A673 (cell line): ENCODE data around the gene BMP5. TPM values are rescaled to one million over a fixed set of nuclear protein-coding genes. Genes with fewer than 3 reads are reported as not detected.

Source experiments
- BruUV-seq: library from RNA; stranded (reverse); fragments of 400-500 nt; replicated peaks from 2 replicates; lab custom pipeline; 2021; lab: Mats Ljungman, UMichigan
- CTCF ChIA-PET: fragments of 300-600 bp; sonication (Branson Sonifier 250); formaldehyde crosslinking; loops from one replicate; lab custom pipeline; 2022; ENCODE audit warnings: antibody characterized with exemption; lab: Charles Lee
- POLR2A ChIA-PET: fragments of 300-600 bp; sonication (Branson Sonifier 250); formaldehyde crosslinking; loops from one replicate; lab custom pipeline; 2022; ENCODE audit warnings: antibody characterized with exemption; ENCODE audit not compliant: low non-redundant PET; lab: Charles Lee
- DNase-seq: peaks from one replicate; pipeline ENCODE4 v3.0.0-alpha.2; 2015; ENCODE audit warnings: low spot score
- H3K27ac ChIP-seq: fragments of 200-600 bp; sonication (generic); 2 replicates; pipeline ENCODE4 v1.5.1; 2016; ENCODE audit warnings: mixed run types, low read depth, mild to moderate bottlenecking, mixed read lengths, antibody characterized with exemption, low read length; ENCODE audit not compliant: poor library complexity, severe bottlenecking
- H3K27me3 ChIP-seq: fragments of 200-600 bp; sonication (generic); replicated peaks from 2 replicates; pipeline ENCODE4 v1.6.1; 2017; ENCODE audit warnings: mixed run types, low read depth, mild to moderate bottlenecking, mixed read lengths, antibody characterized with exemption, low read length; ENCODE audit not compliant: insufficient read depth, poor library complexity
- H3K36me3 ChIP-seq: fragments of 200-600 bp; sonication (generic); 2 replicates; pipeline ENCODE4 v1.6.1; 2016; ENCODE audit warnings: mixed run types, mild to moderate bottlenecking, mixed read lengths, antibody characterized with exemption, low read length; ENCODE audit not compliant: insufficient read depth, poor library complexity, severe bottlenecking
- H3K4me1 ChIP-seq: fragments of 200-600 bp; sonication (generic); 2 replicates; pipeline ENCODE4 v1.6.1; 2017; ENCODE audit warnings: mixed run types, mild to moderate bottlenecking, mixed read lengths, antibody characterized with exemption, low read length; ENCODE audit not compliant: insufficient read depth, poor library complexity, severe bottlenecking
- H3K4me3 ChIP-seq: fragments of 200-600 bp; sonication (generic); 2 replicates; pipeline ENCODE4 v1.5.1; 2016; ENCODE audit warnings: low read depth, mixed run types, mild to moderate bottlenecking, mixed read lengths, low read length; ENCODE audit not compliant: poor library complexity, severe bottlenecking
- H3K9me3 ChIP-seq: fragments of 200-600 bp; sonication (generic); 2 replicates; pipeline ENCODE4 v1.6.1; 2016; ENCODE audit warnings: mixed run types, low read depth, mild to moderate bottlenecking, mixed read lengths, antibody characterized with exemption, low read length; ENCODE audit not compliant: poor library complexity, severe bottlenecking
- CTCF ChIP-seq: fragments of 300-800, 200-600 bp; sonication (generic); conservative IDR thresholded peaks from 2 replicates; pipeline ENCODE4 v1.5.1; 2017; ENCODE audit warnings: low read depth, mild to moderate bottlenecking, antibody characterized with exemption, low read length, moderate library complexity, mixed read lengths
- EZH2 ChIP-seq: fragments of 200-600 bp; sonication (generic); IDR thresholded peaks from 2 replicates; pipeline ENCODE4 v1.6.1; 2017; ENCODE audit warnings: borderline replicate concordance, low read depth, mild to moderate bottlenecking, mixed read lengths, antibody characterized with exemption, low read length; ENCODE audit not compliant: poor library complexity, severe bottlenecking
- intact Hi-C: fragments of 100-400 bp; cut with micrococcal nuclease; formaldehyde crosslinking; loops from one replicate; pipeline ENCODE4 v1.10.0; 2022; ENCODE audit not compliant: unreplicated experiment
- total RNA-seq: library from RNA; stranded (reverse); gene quantifications from 2 replicates; pipeline ENCODE4 v1.2.3, GENCODE V29; 2021

The BMP5 gene
- total RNA-seq, 1 experiment from 2014 or later, result 0.49 TPM

- no peaks in the 10 kb centered on the region for H3K27me3 ChIP-seq
- no peaks in the 10 kb centered on the region for H3K9me3 ChIP-seq
- intact Hi-C loops, result no loop called here
- no peak overlapping the region for H3K27ac ChIP-seq
- POLR2A ChIA-PET, result no interaction called here
- BruUV-seq, result no TSS peak
- H3K4me1 ChIP-seq, result no peaks in the 10 kb centered on the region
- CTCF ChIA-PET, result no interaction called here
- H3K4me3 ChIP-seq, result no peak overlapping the region
- DNase-seq, result no peak
- H3K36me3 ChIP-seq, result no peaks in the 10 kb centered on the region
- TF ChIP-seq CTCF, result no peak
- TF ChIP-seq EZH2, result no peak
Measured at GRCh38 chr6:55785273-55785672, 90.1 kb downstream of the BMP5 start.

- Histone ChIP-seq H3K27ac (no peak overlapping the region), H3K9me3 (no peaks in the 10 kb centered on the region), H3K4me3 (no peak overlapping the region), H3K36me3 (no peaks in the 10 kb centered on the region), H3K27me3 (no peaks in the 10 kb centered on the region), H3K4me1 (no peaks in the 10 kb centered on the region)
- TF ChIP-seq CTCF (no peak), EZH2 (no peak)
- BruUV-seq, result no TSS peak
- ChIA-PET CTCF (no interaction called here), POLR2A (no interaction called here)
- DNase-seq, result no peak
- intact Hi-C loops, result no loop called here
Measured at GRCh38 chr6:55782275-55782674, 93.1 kb downstream of the BMP5 start.

GRCh38 chr6:55778705-55779104, 96.7 kb downstream of the BMP5 start:
- intact Hi-C loops, result no loop called here
- Histone ChIP-seq H3K27ac (no peak overlapping the region), H3K9me3 (no peaks in the 10 kb centered on the region), H3K27me3 (no peaks in the 10 kb centered on the region), H3K4me3 (no peak overlapping the region), H3K36me3 (no peaks in the 10 kb centered on the region), H3K4me1 (no peaks in the 10 kb centered on the region)
- POLR2A ChIA-PET, result no interaction called here
- CTCF ChIA-PET, result no interaction called here
- no peak for DNase-seq
- no peak for TF ChIP-seq EZH2
- TF ChIP-seq CTCF, result no peak
- no TSS peak for BruUV-seq
